A673 (cell line): ENCODE results near the gene TBX1.

Source experiments
- CTCF ChIP-seq: fragments of 300-800, 200-600 bp; sonication (generic); conservative IDR thresholded peaks from 2 replicates; pipeline ENCODE4 v1.5.1; 2017; ENCODE audit warnings: low read depth, mild to moderate bottlenecking, antibody characterized with exemption, low read length, moderate library complexity, mixed read lengths
- EZH2 ChIP-seq: fragments of 200-600 bp; sonication (generic); IDR thresholded peaks from 2 replicates; pipeline ENCODE4 v1.6.1; 2017; ENCODE audit warnings: borderline replicate concordance, low read depth, mild to moderate bottlenecking, mixed read lengths, antibody characterized with exemption, low read length; ENCODE audit not compliant: poor library complexity, severe bottlenecking

- TF ChIP-seq CTCF (no peak), EZH2 (no peak)
These were observed 13.0 kb upstream of the TBX1 start for GRCh38 chr22:19747551-19747950.
